Neural crest cell (in vitro differentiated cells): ENCODE measurements around the gene PLD4. TPM values are rescaled to one million over a fixed set of nuclear protein-coding genes. Genes with fewer than 3 reads are reported as not detected.

Experiments used
- DNase-seq: peaks from one replicate; pipeline ENCODE4 v3.0.0; 2021; ENCODE audit warnings: low read depth, mixed read lengths, low spot score
- H3K27ac Mint-ChIP-seq: one replicate; pipeline ENCODE4 v1.8.0; 2021; ENCODE audit warnings: mild to moderate bottlenecking, mixed read lengths; ENCODE audit not compliant: unreplicated experiment
- H3K27me3 Mint-ChIP-seq: 2 replicates; pipeline ENCODE4 v1.8.0; 2021; ENCODE audit warnings: low read depth, mild to moderate bottlenecking, mixed read lengths
- H3K36me3 Mint-ChIP-seq: 2 replicates; pipeline ENCODE4 v1.8.0; 2021; ENCODE audit warnings: low read depth, mild to moderate bottlenecking, mixed read lengths
- H3K4me1 Mint-ChIP-seq: 2 replicates; pipeline ENCODE4 v1.8.0; 2021; ENCODE audit warnings: mixed read lengths
- H3K4me3 Mint-ChIP-seq: one replicate; pipeline ENCODE4 v1.8.0; 2021; ENCODE audit warnings: mild to moderate bottlenecking, mixed read lengths
- H3K9me3 Mint-ChIP-seq: 2 replicates; pipeline ENCODE4 v1.8.0; 2021; ENCODE audit warnings: mixed read lengths
- CTCF ChIP-seq: fragments of 200-600 bp; sonication (generic); conservative IDR thresholded peaks from 2 replicates; pipeline ENCODE4 v1.5.0; 2021; ENCODE audit warnings: antibody characterized with exemption, mild to moderate bottlenecking
- total RNA-seq: library from RNA; stranded (reverse); gene quantifications from 2 replicates; pipeline ENCODE4 v1.2.1, GENCODE V29; 2021

The PLD4 gene
- total RNA-seq, 1 donor from 2014 or later, result 0.02 TPM

- Mint-ChIP-seq H3K27me3 (peaks cover 6% of the 10 kb centered on the region), H3K4me1 (no peaks in the 10 kb centered on the region), H3K4me3 (no peak overlapping the region), H3K36me3 (no peaks in the 10 kb centered on the region), H3K9me3 (no peaks in the 10 kb centered on the region), H3K27ac (no peak overlapping the region)
- DNase-seq, result no peak
- TF ChIP-seq CTCF, result no peak
Measured at GRCh38 chr14:104925214-104925854, 655 bp downstream of the PLD4 start.

- DNase-seq, result no peak
- no peak for TF ChIP-seq CTCF
- peaks cover 13% of the 10 kb centered on the region for H3K27me3 Mint-ChIP-seq
- H3K4me3 Mint-ChIP-seq, result no peak overlapping the region
- no peaks in the 10 kb centered on the region for H3K9me3 Mint-ChIP-seq
- H3K4me1 Mint-ChIP-seq, result no peaks in the 10 kb centered on the region
- H3K27ac Mint-ChIP-seq, result no peak overlapping the region
- H3K36me3 Mint-ChIP-seq, result no peaks in the 10 kb centered on the region
Measured at GRCh38 chr14:104925855-104926609, 1.4 kb downstream of the PLD4 start.

DNA sequence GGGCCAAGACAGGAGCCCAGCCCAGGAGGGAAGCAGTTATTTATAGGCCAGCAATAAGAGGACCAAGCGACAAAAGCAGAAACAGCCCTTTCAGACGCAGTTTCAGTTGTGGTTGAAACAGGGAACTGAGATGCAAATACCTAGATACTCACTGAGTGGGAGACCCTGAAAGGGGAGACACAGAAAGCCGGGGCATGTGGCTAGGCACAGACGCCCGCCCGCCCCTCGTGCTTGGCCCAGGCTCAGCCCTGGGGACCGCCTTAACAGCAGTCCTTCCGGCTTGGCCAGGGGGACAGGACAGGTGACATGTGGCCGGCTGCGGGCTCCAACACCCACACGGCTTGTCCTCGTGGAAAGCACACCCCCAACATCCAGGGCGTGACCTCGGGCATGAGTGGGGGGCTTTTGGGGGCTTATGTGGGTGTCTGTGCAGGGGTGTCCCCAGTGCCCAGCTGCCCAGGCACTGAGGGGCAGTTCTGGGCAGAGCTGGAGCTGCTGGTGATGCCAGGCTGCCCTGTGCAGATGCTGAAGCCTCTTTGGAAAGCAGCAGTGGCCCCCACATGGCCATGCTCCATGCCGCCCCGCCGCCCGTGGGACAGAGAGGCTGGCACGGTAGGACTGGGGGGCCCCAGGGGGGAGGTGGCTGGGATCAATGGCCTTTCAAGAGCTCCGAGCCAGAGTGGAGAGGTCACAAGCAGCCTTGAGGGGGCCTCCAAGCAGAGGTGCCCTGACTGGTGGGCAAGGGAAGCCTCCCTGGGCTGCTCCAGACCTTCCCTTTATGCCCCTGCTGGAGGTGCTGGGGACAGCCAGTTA lies 2.1 kb downstream of the PLD4 start:
- Mint-ChIP-seq H3K4me1 (no peaks in the 10 kb centered on the region), H3K36me3 (no peaks in the 10 kb centered on the region), H3K27me3 (peaks cover 20% of the 10 kb centered on the region), H3K9me3 (no peaks in the 10 kb centered on the region), H3K4me3 (no peak overlapping the region), H3K27ac (no peak overlapping the region)
- no peak for DNase-seq
- no peak for TF ChIP-seq CTCF

DNA sequence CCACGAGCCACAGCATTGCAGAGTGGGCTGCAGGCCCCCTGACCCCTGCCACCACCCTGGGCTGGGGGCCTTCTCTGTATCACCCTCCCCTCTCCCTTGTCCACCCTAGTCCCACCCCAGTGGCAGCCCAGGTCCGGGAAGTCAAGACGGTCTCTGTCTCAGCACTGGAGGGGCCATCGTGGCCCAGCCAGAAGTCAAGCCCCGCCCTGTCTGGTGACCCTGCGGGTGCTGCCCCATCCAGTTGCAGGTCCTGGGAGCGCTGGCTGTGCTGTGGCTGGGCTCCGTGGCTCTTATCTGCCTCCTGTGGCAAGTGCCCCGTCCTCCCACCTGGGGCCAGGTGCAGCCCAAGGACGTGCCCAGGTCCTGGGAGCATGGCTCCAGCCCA lies 2.7 kb downstream of the PLD4 start:
- Mint-ChIP-seq H3K4me3 (no peak overlapping the region), H3K4me1 (no peaks in the 10 kb centered on the region), H3K9me3 (no peaks in the 10 kb centered on the region), H3K27ac (no peak overlapping the region), H3K36me3 (no peaks in the 10 kb centered on the region), H3K27me3 (peaks cover 26% of the 10 kb centered on the region)
- no peak for DNase-seq
- TF ChIP-seq CTCF, result no peak

DNA sequence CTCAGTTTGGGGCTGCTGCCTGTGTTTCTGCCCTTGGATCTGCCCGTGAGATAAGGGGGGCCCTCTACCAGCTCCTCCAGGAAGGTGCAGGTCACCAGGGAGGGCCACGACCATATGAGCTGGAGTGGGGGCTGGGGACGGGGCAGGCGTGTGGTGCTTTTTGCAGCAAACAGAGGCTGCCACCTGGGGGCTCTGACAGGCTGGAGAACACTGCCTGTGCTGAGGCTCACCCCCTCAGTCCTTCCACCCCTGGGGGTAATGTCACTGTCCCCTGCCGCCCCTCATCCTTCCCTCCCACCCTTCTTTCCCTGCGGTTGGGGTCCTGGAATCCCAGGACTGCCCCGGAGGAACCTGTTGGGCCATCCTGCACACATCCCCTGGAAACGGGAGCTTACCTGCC lies 3.2 kb downstream of the PLD4 start:
- Mint-ChIP-seq H3K9me3 (no peaks in the 10 kb centered on the region), H3K27me3 (peaks cover 28% of the 10 kb centered on the region), H3K36me3 (no peaks in the 10 kb centered on the region), H3K27ac (no peak overlapping the region), H3K4me1 (no peaks in the 10 kb centered on the region), H3K4me3 (no peak overlapping the region)
- no peak for DNase-seq
- TF ChIP-seq CTCF, result no peak
